Common myeloid progenitor, CD34-positive (primary cell): ENCODE results near the gene ASIC3.

Source experiments
- CTCF ChIA-PET: fragments of 350-600 bp; sonication (Branson Sonifier 250); formaldehyde crosslinking; loops from one replicate; lab custom pipeline; 2021; ENCODE audit warnings: antibody characterized with exemption; lab: Charles Lee
- POLR2A ChIA-PET: fragments of 350-600 bp; sonication (Branson Sonifier 250); formaldehyde crosslinking; loops from one replicate; lab custom pipeline; 2021; ENCODE audit warnings: antibody characterized with exemption; lab: Charles Lee
- DNase-seq, 3 donors: peaks; one replicate each; pipeline versions ENCODE4 v3.0.0 to v3.0.0-alpha.2; 2013
- H3K27ac ChIP-seq, 2 experiments: 1 replicate in 1 of 2; 2 replicates in 1 of 2; pipeline ENCODE4 v1.7.0; 2013; ENCODE audit warnings: inconsistent platforms in 2 of 2, low read length in 2 of 2, mild to moderate bottlenecking in 2 of 2, low read depth in 1 of 2, moderate library complexity in 1 of 2; ENCODE audit not compliant: severe bottlenecking in 2 of 2, insufficient read depth in 1 of 2, poor library complexity in 1 of 2
- H3K27me3 ChIP-seq, 5 experiments: replicated peaks in 2 of 5; 1 replicate in 3 of 5; 2 replicates in 2 of 5; pipeline versions ENCODE4 v1.6.1 to v1.7.0; 2013; ENCODE audit warnings: low read length in 4 of 5, mild to moderate bottlenecking in 2 of 5, moderate library complexity in 2 of 5, inconsistent platforms in 1 of 5; ENCODE audit not compliant: insufficient read depth in 5 of 5, control insufficient read depth in 4 of 5
- H3K36me3 ChIP-seq, 4 experiments: 1 replicate in 2 of 4; 2 replicates in 2 of 4; pipeline versions ENCODE4 v1.6.1 to v1.7.0; 2013; ENCODE audit warnings: low read length in 3 of 4, control low read depth in 1 of 4, mild to moderate bottlenecking in 1 of 4; ENCODE audit not compliant: control insufficient read depth in 4 of 4, insufficient read depth in 4 of 4
- H3K4me1 ChIP-seq, 4 experiments: 1 replicate in 3 of 4; 2 replicates in 1 of 4; pipeline versions ENCODE4 v1.6.1 to v1.7.1; 2013; ENCODE audit warnings: low read length in 3 of 4, mild to moderate bottlenecking in 3 of 4, control low read depth in 1 of 4, inconsistent platforms in 1 of 4, moderate library complexity in 1 of 4; ENCODE audit not compliant: control insufficient read depth in 4 of 4, insufficient read depth in 4 of 4; ENCODE audit errors: control extremely low read depth in 1 of 4
- H3K4me3 ChIP-seq, 7 experiments: 1 replicate in 4 of 7; 2 replicates in 3 of 7; pipeline versions ENCODE4 v1.5.1 to v1.7.0; 2013; ENCODE audit warnings: mild to moderate bottlenecking in 7 of 7, low read length in 6 of 7, moderate library complexity in 6 of 7, inconsistent platforms in 2 of 7, low read depth in 2 of 7, control low read depth in 1 of 7; ENCODE audit not compliant: insufficient read depth in 4 of 7, control insufficient read depth in 1 of 7; ENCODE audit errors: extremely low read depth in 1 of 7
- H3K9me3 ChIP-seq, 5 experiments: 1 replicate in 4 of 5; 2 replicates in 1 of 5; pipeline versions ENCODE4 v1.6.1 to v1.7.1; 2013; ENCODE audit warnings: low read length in 4 of 5, mild to moderate bottlenecking in 2 of 5, inconsistent platforms in 1 of 5, low read depth in 1 of 5, moderate library complexity in 1 of 5; ENCODE audit not compliant: control insufficient read depth in 4 of 5, insufficient read depth in 2 of 5; ENCODE audit errors: control extremely low read depth in 1 of 5
- WGBS: methylation state at CpG from one replicate; pipeline ENCODE4 v1.1.5; 2013; ENCODE audit not compliant: insufficient coverage; 5-methylcytosine and 5-hydroxymethylcytosine counted together

ASIC3 gene

GRCh38 chr7:151068069-151068773, 19.9 kb downstream of the ASIC3 start:
- Histone ChIP-seq H3K4me1 (no peaks in the 10 kb centered on the region), H3K9me3 (no peaks in the 10 kb centered on the region), H3K27ac (no peak overlapping the region), H3K36me3 (peaks cover 8 to 80% (median 68%) of the 10 kb centered on the region in 4 experiments), H3K4me3 (no peak overlapping the region), H3K27me3 (no peaks in the 10 kb centered on the region)
- 97% methylated on average over 9 of the region's 12 CpGs for WGBS
- DNase-seq: no peak
- POLR2A ChIA-PET: no interaction called here
- CTCF ChIA-PET: interaction anchor here (0.6 to 3.1 kb wide), 8 partner anchors 10 to 56 kb away, joined by 3 to 24 read pairs (median 4); no protein-coding TSS in a partner anchor

GRCh38 chr7:151069841-151070573, 21.7 kb downstream of the ASIC3 start:
- CTCF ChIA-PET: interaction anchor here (0.6 to 3.1 kb wide), 2 partner anchors 8 to 11 kb away, joined by 5 to 24 read pairs; partner anchors contain the start of gene FASTK
- 97% methylated on average over 14 of the region's 17 CpGs for WGBS
- peaks cover 8 to 83% (median 71%) of the 10 kb centered on the region in 4 experiments for H3K36me3 ChIP-seq
- POLR2A ChIA-PET: interaction anchor here (0.5 kb wide), 1 partner anchor 21 kb away, joined by 4 read pairs; no protein-coding TSS in a partner anchor
- H3K9me3 ChIP-seq: no peaks in the 10 kb centered on the region
- H3K27me3 ChIP-seq: no peaks in the 10 kb centered on the region
- no peak overlapping the region for H3K27ac ChIP-seq
- no peaks in the 10 kb centered on the region for H3K4me1 ChIP-seq
- no peak overlapping the region for H3K4me3 ChIP-seq
- DNase-seq: no peak

- no peaks in the 10 kb centered on the region for H3K27me3 ChIP-seq
- H3K4me3 ChIP-seq: no peak overlapping the region
- H3K9me3 ChIP-seq: no peaks in the 10 kb centered on the region
- peaks cover 10 to 83% (median 71%) of the 10 kb centered on the region in 4 experiments for H3K36me3 ChIP-seq
- WGBS: 97% methylated on average over 7 of the region's 15 CpGs
- H3K27ac ChIP-seq: no peak overlapping the region
- POLR2A ChIA-PET: interaction anchor here (0.5 kb wide), 1 partner anchor 20 kb away, joined by 4 read pairs; no protein-coding TSS in a partner anchor
- H3K4me1 ChIP-seq: no peaks in the 10 kb centered on the region
- no peak for DNase-seq
- CTCF ChIA-PET: interaction anchor here (0.6 to 1.1 kb wide), 2 partner anchors 10 to 36 kb away, joined by 3 to 5 read pairs; partner anchors contain the start of gene FASTK
Observed at GRCh38 chr7:151070574-151070960, 22.2 kb downstream of the ASIC3 start.

GRCh38 chr7:151071032-151071866, 22.9 kb downstream of the ASIC3 start:
- Histone ChIP-seq H3K27me3 (no peaks in the 10 kb centered on the region), H3K9me3 (no peaks in the 10 kb centered on the region), H3K4me1 (no peaks in the 10 kb centered on the region), H3K27ac (no peak overlapping the region), H3K4me3 (no peak overlapping the region), H3K36me3 (peaks cover 10 to 83% (median 73%) of the 10 kb centered on the region in 4 experiments)
- ChIA-PET POLR2A (no interaction called here), CTCF (interaction anchor here (0.8 to 8.5 kb wide), 5 partner anchors 9 to 44 kb away, joined by 3 to 64 read pairs (median 3); partner anchors contain the start of genes CDK5, FASTK and SLC4A2)
- 99% methylated on average over 35 of the region's 39 CpGs for WGBS
- no peak for DNase-seq

GRCh38 chr7:151073990-151074389, 25.7 kb downstream of the ASIC3 start:
- no peak for DNase-seq
- ChIA-PET CTCF (interaction anchor here (1.0 to 8.5 kb wide), 4 partner anchors 10 to 36 kb away, joined by 3 to 64 read pairs (median 4); partner anchors contain the start of genes CDK5, SLC4A2 and TMUB1), POLR2A (no interaction called here)
- H3K27me3 ChIP-seq: no peaks in the 10 kb centered on the region
- peaks cover 4 to 86% (median 62%) of the 10 kb centered on the region in 4 experiments for H3K36me3 ChIP-seq
- WGBS: 92% methylated on average over 15 of the region's 17 CpGs
- H3K4me3 ChIP-seq: no peak overlapping the region
- H3K4me1 ChIP-seq: peaks cover 0 to 6% (median 2%) of the 10 kb centered on the region in 4 experiments
- no peaks in the 10 kb centered on the region for H3K9me3 ChIP-seq
- no peak overlapping the region for H3K27ac ChIP-seq

GRCh38 chr7:151074817-151075661, 26.7 kb downstream of the ASIC3 start:
- WGBS: 99% methylated on average over 26 of the region's 26 CpGs
- H3K9me3 ChIP-seq: no peaks in the 10 kb centered on the region
- ChIA-PET POLR2A (no interaction called here), CTCF (interaction anchor here (1.0 to 8.5 kb wide), 5 partner anchors 14 to 36 kb away, joined by 4 to 64 read pairs (median 19); partner anchors contain the start of genes CDK5 and SLC4A2)
- no peak overlapping the region for H3K4me3 ChIP-seq
- DNase-seq: no peak
- no peaks in the 10 kb centered on the region for H3K27me3 ChIP-seq
- peaks cover 4 to 78% (median 54%) of the 10 kb centered on the region in 4 experiments for H3K36me3 ChIP-seq
- no peak overlapping the region for H3K27ac ChIP-seq
- H3K4me1 ChIP-seq: peaks cover 3 to 17% (median 13%) of the 10 kb centered on the region in 4 experiments
